HG03469 (cell line): Measurements from ENCODE around the gene FXN.
"Not testable (repeated sequence)": the region's sequence is repeated elsewhere in the genome, so short reads cannot be mapped to it uniquely, and the experiment has no call there.

Experiments
- ATAC-seq: cut with Tn5 transposase; IDR thresholded peaks from one replicate; pipeline ENCODE4 v1.9.1; 2021; ENCODE audit warnings: mild to moderate bottlenecking, moderate library complexity, moderate number of reproducible peaks; ENCODE audit not compliant: unreplicated experiment

Gene FXN

GRCh38 chr9:69065660-69066059 lies 30.1 kb downstream of the FXN start:
- no peak for ATAC-seq

- ATAC-seq: no peak
Observed at GRCh38 chr9:69066955-69067354, 31.4 kb downstream of the FXN start.

DNA sequence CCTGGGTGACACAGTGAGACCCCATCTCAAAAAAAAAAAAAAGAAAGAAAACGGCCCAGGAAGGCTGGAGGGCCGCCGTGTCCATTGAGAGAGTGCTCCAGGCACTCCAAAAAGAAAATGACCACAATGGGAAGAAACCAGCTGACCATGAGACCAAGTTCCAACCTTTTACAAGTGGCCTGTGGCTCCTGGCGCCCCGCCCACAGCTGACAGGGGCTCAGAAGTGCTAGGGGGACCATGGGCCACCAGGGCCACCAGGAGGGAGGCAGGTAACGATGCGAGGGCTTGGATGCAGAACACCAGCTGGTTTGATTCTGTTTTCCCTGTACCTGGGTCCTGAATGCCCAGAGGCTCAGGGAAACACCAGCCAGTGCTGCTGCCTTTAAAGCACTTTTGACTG lies 34.6 kb downstream of the FXN start:
- no peak for ATAC-seq

GRCh38 chr9:69071059-69071458 lies 35.5 kb downstream of the FXN start:
- no peak for ATAC-seq

DNA sequence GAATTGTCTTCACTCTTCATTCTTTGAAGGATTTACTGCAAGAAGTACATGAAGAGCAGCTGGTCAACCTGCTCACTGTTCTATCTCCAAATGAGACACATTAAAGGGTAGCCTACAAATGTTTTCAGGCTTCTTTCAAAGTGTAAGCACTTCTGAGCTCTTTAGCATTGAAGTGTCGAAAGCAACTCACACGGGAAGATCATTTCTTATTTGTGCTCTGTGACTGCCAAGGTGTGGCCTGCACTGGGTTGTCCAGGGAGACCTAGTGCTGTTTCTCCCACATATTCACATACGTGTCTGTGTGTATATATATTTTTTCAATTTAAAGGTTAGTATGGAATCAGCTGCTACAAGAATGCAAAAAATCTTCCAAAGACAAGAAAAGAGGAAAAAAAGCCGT lies 37.6 kb downstream of the FXN start:
- no peak for ATAC-seq

GRCh38 chr9:69074801-69075200 lies 39.2 kb downstream of the FXN start:
- no peak for ATAC-seq

- no peak for ATAC-seq
Observed at GRCh38 chr9:69076550-69076949, 41.0 kb downstream of the FXN start.

GRCh38 chr9:69078069-69078468 lies 42.5 kb downstream of the FXN start:
- ATAC-seq: no peak

DNA sequence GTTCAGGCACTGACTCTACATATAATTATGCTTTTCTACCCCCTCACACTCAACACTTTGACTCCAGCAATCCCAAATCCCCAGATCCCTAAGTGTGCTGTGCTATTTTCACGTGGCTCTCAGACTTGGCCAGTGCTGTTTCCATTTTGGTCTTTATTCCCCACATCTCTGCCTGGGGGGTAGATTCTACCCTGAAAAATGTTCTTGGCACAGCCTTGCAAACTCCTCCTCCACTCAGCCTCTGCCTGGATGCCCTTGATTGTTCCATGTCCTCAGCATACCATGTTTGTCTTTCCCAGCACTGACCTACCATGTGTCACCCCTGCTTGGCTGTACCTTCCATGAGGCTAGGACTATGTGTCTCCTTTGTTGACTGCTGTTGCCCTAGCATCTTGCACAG lies 43.0 kb downstream of the FXN start:
- no peak for ATAC-seq

GRCh38 chr9:69079186-69079585 lies 43.6 kb downstream of the FXN start:
- ATAC-seq: no peak

DNA sequence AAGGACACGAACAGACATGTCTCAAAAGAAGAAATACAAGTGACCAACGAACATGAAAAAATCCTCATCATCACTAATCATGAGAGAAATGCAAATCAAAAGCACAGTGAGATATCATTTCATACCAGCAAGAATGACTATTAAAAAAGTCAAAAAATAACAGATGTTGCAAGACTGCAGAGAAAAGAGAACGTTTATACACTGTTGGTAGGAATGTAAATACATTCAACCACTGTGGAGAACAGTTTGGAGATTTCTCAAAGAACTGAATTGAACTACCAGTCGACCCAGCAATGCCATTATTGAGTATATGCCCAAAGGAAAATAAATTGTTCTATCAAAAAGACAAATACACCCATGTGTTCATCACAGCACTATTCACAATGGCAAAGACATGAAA lies 45.7 kb downstream of the FXN start:
- ATAC-seq: no peak

DNA sequence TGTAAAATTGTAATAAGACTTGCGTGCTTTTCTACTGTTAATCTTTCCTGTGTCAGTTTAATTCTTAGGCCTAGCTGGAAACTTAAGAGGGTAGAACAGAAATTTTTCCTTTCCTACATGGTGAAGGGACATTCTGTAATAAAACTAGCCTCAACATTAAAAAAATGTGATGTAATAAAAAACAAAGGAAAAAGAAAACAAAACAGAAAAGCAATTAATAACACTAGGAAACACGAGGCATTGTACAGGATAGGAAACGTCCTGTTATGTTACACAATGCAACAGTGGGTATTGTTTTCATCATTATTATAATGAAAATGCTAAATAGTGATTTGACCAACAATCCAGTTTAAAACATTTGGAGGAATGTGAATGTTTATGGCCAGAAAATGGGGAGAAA lies 47.8 kb downstream of the FXN start:
- ATAC-seq: no peak

DNA sequence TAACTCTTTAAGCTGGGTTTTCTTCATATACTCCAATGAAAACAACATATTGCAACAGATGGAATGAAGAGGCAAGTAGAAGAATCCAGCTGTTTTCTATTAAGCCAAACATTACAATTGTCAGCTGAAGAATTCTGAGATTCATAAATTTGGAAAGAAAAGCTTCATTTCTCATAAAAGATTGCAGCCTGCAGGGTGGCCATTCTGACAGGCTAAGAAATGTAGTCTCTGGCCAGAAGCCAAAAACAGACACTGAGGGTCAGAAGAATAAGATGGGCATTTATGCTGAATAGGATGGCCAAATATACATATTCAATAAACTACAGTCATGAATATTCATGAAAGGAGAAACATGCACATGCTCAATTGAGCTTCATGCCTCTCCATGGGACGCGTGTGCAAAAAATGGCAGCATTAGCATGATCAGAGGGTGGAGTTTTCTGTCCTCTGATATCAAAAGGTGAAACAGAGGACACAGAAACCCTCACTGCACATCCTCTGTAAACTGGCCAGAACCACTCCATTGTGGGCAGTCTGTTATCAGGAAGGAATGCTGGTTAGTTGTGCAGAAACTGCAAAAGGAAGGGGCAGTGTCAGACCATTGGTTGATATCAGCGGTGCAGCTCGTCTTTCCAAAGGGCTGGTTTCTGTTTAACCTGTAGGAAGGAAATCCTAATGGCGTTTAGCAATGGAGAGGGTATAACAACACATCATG lies 50.2 kb downstream of the FXN start:
- ATAC-seq: no peak

- no peak for ATAC-seq
Observed at GRCh38 chr9:69086312-69086711, 50.8 kb downstream of the FXN start.

DNA sequence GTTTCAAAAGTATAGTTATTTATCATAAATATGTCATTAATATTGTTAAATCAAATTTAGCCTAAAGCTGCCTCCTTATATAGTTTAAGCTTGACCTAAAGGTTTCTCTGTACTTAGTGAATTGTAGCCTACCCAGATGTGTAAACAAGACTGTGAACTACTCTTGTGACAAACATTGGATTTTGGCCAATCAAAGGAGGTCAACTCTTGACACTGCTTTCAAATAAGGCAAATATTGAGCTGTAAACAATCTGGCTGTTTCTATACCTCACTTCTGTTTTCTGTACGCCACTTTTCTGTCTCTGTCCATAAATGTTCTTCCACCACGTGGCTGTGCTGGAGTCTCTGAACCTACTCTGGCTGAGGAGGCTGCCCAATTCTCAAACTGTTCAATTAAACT lies 51.2 kb downstream of the FXN start:
- ATAC-seq: no peak

DNA sequence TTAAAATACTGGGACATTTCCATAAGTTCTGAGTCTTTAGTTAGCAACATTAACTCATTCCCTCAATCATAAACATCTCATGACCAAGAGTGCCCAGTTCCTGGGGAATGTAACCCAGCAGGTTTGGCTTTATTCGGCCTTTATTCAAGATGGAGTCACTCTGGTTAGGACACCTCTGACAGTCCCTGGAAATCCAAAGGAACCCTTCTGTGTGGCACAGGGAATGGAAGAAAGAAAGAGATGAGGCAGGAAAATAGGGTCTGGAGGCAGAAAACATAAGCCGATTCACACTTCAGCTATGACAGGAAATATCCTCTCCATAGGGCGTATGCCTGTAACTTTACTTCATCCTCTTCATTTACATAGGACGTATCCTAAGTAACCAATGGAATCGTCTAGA lies 53.5 kb downstream of the FXN start:
- no peak for ATAC-seq

- ATAC-seq: no peak
Observed at GRCh38 chr9:69089491-69089890, 53.9 kb downstream of the FXN start.

DNA sequence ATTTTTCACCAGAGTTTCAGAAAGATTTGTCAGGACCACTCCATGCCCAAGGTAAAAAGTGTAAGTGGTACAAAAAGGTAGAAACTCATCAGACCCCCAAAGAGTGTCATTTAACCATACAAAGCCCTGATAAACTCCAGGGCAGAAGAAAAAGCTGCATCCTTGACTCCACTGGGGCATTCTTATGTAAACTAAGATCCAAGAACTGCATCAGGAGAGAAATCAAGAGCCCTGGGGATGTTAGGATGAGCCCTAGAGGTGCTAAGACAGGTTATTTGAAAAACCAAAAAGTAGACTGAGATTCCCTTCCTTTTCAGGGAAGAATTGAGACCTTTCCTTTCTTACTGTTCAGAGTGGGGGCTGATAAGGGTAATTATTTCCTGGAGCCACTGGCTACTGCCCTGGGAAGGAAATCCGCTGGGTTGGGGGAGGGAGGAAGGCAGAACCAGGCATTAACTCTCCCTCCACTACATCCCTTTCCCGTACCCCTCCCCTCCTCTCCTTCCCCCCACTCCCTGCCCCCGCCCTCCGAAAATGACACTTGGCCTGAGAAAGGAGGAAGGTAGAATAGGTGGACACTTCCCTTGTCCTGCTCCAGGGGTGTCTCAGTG lies 54.7 kb downstream of the FXN start:
- ATAC-seq: no peak

DNA sequence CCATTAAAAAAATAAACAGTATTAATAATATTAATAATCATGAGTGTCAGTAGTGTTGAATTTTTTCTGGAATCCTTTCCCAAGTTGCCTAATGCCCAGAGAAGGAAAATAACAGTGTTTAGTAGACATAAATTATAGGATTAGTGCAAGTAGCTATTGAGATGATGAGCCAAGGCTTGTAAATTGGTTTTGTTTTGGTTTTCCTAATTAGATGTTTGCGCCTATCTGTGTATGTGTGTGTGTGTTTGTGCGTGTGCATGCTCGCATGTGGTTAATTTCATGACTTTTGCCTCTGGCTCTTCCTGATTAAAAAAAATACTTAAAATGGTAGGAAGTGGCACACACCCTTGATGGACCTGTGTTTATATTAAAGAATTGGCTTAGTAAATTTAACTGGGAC lies 55.4 kb downstream of the FXN start:
- ATAC-seq: no peak

DNA sequence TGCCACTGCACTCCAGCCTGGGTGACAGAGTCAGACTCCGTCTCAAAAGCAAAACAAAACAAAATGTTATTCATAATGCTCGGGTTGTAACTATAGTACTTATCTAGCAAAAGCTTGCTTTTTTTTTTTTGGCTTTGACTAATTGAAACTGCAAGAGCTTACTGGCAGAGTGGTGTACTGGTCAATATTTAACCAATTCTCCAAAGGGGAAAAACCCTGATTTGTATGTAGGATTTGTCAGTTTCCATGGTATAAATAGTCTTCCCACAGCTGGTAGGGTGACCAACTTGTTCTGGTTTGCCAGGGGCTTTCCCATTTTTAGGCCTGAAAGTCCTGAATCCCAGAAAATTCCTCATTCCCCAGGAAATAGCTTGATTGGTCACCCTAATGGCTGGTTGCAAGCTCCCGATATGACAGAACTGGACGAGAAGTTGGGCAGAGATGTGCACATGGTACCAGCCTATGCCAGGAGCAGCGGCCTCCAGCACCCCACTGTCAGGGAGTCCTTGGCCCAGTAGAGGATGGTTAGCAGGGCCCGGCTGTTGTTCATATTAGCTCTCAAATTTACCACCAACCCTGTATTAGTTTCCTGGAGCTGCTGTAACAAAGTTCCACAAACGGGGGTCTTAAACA lies 58.0 kb downstream of the FXN start:
- no peak for ATAC-seq

- not testable (repeated sequence) for ATAC-seq
Observed at GRCh38 chr9:69094361-69095135, 59.0 kb downstream of the FXN start.

- ATAC-seq: no peak
Observed at GRCh38 chr9:69097064-69097463, 61.5 kb downstream of the FXN start.
